HG03196 (cell line): ENCODE results near the gene RASL10A.

Source experiments
- ATAC-seq: cut with Tn5 transposase; IDR thresholded peaks from one replicate; pipeline ENCODE4 v1.9.1; 2021; ENCODE audit not compliant: unreplicated experiment

Gene RASL10A

GRCh38 chr22:29270475-29271271 lies 44.8 kb downstream of the RASL10A start:
- ATAC-seq, result no peak

GRCh38 chr22:29269731-29270474 lies 45.6 kb downstream of the RASL10A start:
- ATAC-seq, result no peak

- no peak for ATAC-seq
Measured at GRCh38 chr22:29269230-29269604, 46.3 kb downstream of the RASL10A start.

- peak; percentile 26 for ATAC-seq
Measured at GRCh38 chr22:29268511-29269229, 46.8 kb downstream of the RASL10A start.

GRCh38 chr22:29267858-29268510 lies 47.5 kb downstream of the RASL10A start, which contains the start of the genes EWSR1 and RHBDD3:
EWSR1 (plus strand) TSS chr22:29268268; CDS start chr22:29268337, 69 bp downstream.
RHBDD3 (minus strand) TSS chr22:29267981; CDS start chr22:29265626, 2,355 bp downstream.
- peak; percentile 76 for ATAC-seq

- ATAC-seq, result no peak
Measured at GRCh38 chr22:29267462-29267857, 48.0 kb downstream of the RASL10A start.

GRCh38 chr22:29266564-29267461 lies 48.7 kb downstream of the RASL10A start:
- ATAC-seq, result no peak

GRCh38 chr22:29265929-29266328 lies 49.6 kb downstream of the RASL10A start:
- ATAC-seq, result no peak

- no peak for ATAC-seq
Measured at GRCh38 chr22:29265305-29265704, 50.2 kb downstream of the RASL10A start.

- no peak for ATAC-seq
Measured at GRCh38 chr22:29263791-29264276, 51.7 kb downstream of the RASL10A start.
